Measurements from ENCODE around the gene LAMB4. TPM values are rescaled to one million over a fixed set of nuclear protein-coding genes. Genes with fewer than 3 reads are reported as not detected.

Gene LAMB4
- total RNA-seq, 1 experiment from 2014 or later = 0.24 TPM

GRCh38 chr7:108014747-108015682, 115.1 kb downstream of the LAMB4 start:
- peak; percentile 81 for DNase-seq (ENCODE audit: low read depth)

- DNase-seq (ENCODE audit: low read depth) = no peak
Measured at GRCh38 chr7:108014215-108014614, 115.9 kb downstream of the LAMB4 start.

GRCh38 chr7:108012499-108013430, 117.4 kb downstream of the LAMB4 start:
- peak; percentile 58 for DNase-seq (ENCODE audit: low read depth)

- DNase-seq (ENCODE audit: low read depth) = no peak
Measured at GRCh38 chr7:108010377-108010776, 119.8 kb downstream of the LAMB4 start.

GRCh38 chr7:108009873-108010272, 120.3 kb downstream of the LAMB4 start:
- DNase-seq (ENCODE audit: low read depth) = no peak

DNA sequence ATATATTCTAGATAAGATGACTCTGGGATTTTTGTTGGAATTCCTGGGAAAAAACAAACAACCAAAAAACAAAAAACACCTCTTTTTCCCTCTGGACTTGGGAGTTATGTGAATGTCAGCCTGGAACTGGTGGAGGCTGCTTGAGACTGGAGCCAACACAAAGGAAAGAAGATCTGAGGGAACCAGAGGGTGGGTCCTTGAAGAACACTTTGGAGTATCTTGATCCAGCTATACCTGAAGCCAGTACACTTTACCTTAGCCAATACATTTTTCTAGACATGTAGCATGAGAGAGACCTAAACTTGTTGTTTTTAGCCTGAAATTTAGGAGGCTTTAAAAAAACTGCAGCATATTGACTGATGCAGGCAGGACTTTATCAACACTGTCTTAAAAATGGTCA, 121.3 kb downstream of the LAMB4 start:
- no peak for DNase-seq (ENCODE audit: low read depth)

GRCh38 chr7:108008240-108008639, 121.9 kb downstream of the LAMB4 start:
- DNase-seq (ENCODE audit: low read depth) = no peak

DNA sequence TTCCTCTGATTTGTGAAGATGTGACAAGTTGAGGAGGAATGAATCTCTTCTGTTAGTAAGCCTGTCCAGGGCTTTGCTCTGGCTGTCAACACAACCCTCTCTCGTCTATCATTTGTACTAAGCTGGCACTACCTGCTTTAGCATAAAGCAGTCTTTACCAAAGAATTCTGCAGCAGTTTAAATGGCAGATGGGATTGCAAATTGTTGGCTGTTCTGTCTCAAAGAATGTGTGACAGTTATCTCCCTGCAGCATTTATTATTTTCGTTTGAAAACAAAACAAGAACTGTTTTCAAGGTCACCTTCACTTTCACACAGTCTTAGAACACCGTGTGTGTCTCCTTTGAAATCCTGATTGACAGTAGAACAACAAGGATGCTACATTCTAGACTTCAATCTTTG, 122.4 kb downstream of the LAMB4 start:
- DNase-seq (ENCODE audit: low read depth) = no peak

DNA sequence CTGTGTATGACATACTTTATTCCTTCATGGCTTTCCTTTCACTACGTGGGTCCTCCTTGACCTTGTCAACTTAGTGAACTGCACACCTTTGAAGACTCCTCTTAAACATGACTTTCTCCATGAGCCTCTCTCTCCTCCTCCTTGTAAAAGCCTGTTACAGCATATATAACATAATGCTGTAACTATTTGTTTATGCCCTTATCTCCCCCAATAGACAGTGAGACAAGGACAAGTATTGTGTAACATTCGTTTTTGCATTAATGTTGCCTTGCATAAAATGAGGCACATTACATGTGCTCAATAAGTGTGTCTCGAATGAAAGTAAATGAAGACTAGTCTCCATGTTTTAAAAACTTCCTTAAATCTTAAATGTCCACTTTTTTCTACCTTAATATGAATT, 122.9 kb downstream of the LAMB4 start:
- DNase-seq (ENCODE audit: low read depth) = no peak

GRCh38 chr7:108004220-108005142, 125.7 kb downstream of the LAMB4 start:
- DNase-seq (ENCODE audit: low read depth) = peak; percentile 71

GRCh38 chr7:108003599-108003935, 126.6 kb downstream of the LAMB4 start:
- no peak for DNase-seq (ENCODE audit: low read depth)

DNA sequence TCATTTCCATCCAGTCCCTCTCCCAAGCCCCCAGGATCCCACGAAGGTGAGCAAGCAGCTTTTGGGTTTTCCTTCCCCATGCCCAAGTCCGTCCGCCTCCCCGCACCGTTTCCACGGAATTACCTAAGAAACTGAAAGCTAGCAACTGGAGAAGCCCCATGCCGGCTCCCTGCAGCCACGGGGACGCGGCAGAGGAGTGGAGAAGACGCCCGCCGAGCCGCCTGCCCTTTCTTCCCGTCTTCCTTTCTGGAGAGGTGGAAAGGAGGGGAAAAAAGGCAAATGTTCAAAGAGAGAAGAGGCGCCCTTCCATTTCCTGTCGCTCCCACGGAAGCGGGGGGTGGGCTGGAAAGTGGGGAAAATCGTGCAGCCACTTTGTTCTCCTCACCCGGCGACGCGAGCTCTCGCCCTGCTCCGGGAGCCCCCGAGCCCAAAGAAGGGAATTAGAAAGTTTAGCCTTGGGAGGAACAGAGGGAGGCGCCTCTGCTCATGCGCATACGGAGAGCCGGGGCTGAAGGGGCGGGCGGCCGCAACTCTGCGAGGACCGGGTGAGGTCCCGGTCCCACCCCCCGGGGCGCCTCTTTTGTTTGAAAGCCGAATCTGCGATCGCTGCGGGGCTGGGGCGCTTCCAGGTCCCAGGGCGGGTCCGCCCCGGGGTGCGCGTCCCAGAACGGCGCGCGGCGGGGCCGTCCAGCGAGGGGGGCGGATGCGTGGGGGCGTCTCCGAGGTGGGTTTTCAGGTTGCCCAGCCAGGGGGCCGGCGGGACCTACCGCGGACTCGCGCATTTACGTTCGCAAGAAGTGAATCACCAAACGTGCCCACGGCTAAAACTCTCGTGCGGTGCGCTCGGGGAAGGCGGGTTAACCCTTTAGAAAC, 127.2 kb downstream of the LAMB4 start, which contains the start of gene LAMB1:
Gene LAMB1, minus strand, starts transcription at position 436 of the 873 bp plus-strand sequence. Its CDS starts 276 bp downstream, at position 160.
- peak; percentile 83 for DNase-seq (ENCODE audit: low read depth)

DNA sequence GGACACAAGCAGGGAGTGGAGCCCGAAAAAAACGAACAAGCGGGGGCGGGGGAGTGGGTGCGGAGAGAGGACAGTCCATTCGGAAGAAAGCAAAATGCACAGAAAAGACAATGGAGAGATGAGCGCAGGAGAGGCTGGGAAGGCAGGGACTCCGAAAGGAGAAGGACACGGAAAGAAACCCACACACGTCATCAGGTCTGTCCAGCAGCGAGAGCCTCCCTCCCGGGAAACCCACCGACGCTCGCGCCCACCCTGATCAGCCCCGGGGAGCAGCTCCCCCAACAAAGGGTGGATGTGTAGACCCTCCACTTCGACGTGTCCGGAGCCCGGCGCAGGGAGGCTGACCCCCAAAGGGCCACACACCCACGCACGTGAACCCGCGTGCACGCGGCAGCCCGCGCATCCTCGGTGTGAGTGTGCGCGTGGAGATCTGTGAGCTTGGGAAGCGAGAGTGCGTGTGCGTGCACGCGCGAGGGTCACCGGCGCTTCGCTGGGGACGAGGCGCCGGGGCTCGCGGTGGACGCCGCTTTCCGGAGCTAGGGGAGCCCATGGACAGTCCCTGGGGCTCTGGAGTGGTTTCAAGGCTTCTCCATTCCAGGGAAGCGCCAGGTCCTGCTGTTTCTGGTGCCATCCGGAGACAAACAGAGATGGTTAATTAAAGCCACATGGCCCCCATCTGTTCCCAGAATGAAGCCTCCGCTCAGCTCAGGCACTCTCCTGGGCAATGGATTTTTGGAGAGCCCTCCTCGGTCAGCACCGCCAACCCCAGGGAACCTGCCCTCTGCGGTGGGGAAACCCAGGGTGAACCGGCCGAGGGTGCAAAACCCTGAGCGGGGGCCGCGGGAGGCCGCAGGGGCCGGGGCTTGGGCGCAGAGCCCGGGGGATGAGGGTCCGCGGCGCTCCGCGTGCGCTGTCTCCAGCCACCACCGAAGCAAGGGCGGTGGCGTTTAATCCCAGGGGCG, 128.1 kb downstream of the LAMB4 start:
- DNase-seq (ENCODE audit: low read depth) = peak; percentile 85

GRCh38 chr7:108000875-108001763, 129.0 kb downstream of the LAMB4 start:
- DNase-seq (ENCODE audit: low read depth) = no peak

GRCh38 chr7:107999779-108000560, 130.2 kb downstream of the LAMB4 start:
- peak; percentile 59 for DNase-seq (ENCODE audit: low read depth)

- DNase-seq (ENCODE audit: low read depth) = peak; percentile 20
Measured at GRCh38 chr7:107998660-107999480, 131.3 kb downstream of the LAMB4 start.
